Neuronal stem cell (in vitro differentiated cells): ENCODE data around the gene EFCAB14.

Experiments
- DNase-seq: peaks from one replicate; pipeline ENCODE4 v3.0.0-alpha.2; 2013; ENCODE audit warnings: low spot score
- H2AFZ ChIP-seq: one replicate; pipeline ENCODE4 v1.6.1; 2013; ENCODE audit warnings: mild to moderate bottlenecking, low read length, inconsistent platforms
- H2AK5ac ChIP-seq: 2 replicates; pipeline ENCODE4 v1.6.1; 2013; ENCODE audit warnings: low read depth, mild to moderate bottlenecking, inconsistent platforms, low read length, moderate library complexity, mixed read lengths
- H2BK120ac ChIP-seq: 2 replicates; pipeline ENCODE4 v1.6.1; 2013; ENCODE audit warnings: low read depth, mild to moderate bottlenecking, inconsistent platforms, low read length, moderate library complexity, mixed read lengths
- H2BK12ac ChIP-seq: one replicate; pipeline ENCODE4 v1.6.1; 2013; ENCODE audit warnings: low read length, inconsistent platforms
- H2BK15ac ChIP-seq: 2 replicates; pipeline ENCODE4 v1.6.1; 2013; ENCODE audit warnings: mild to moderate bottlenecking, low read length, inconsistent platforms, mixed read lengths
- H2BK5ac ChIP-seq: one replicate; pipeline ENCODE4 v1.6.1; 2013; ENCODE audit warnings: inconsistent platforms, mild to moderate bottlenecking, low read length, moderate library complexity
- H3K14ac ChIP-seq: one replicate; pipeline ENCODE4 v1.6.1; 2013; ENCODE audit warnings: low read length, inconsistent platforms
- H3K18ac ChIP-seq: 2 replicates; pipeline ENCODE4 v1.6.1; 2013; ENCODE audit warnings: low read length, inconsistent platforms
- H3K23ac ChIP-seq: 2 replicates; pipeline ENCODE4 v1.6.1; 2013; ENCODE audit warnings: low read depth, mild to moderate bottlenecking, mixed read lengths, low read length, inconsistent platforms; ENCODE audit not compliant: poor library complexity
- H3K27ac ChIP-seq: replicated peaks from 3 replicates; pipeline ENCODE4 v1.5.1; 2013; ENCODE audit warnings: low read length, inconsistent platforms
- H3K27me3 ChIP-seq, 3 experiments: 2 replicates each; pipeline ENCODE4 v1.6.1; 2013; ENCODE audit warnings: low read length in 3 of 3, mild to moderate bottlenecking in 2 of 3, inconsistent platforms in 1 of 3, low read depth in 1 of 3, mixed read lengths in 1 of 3, moderate library complexity in 1 of 3; ENCODE audit not compliant: control insufficient read depth in 3 of 3, insufficient read depth in 3 of 3
- H3K36me3 ChIP-seq, 2 donors: replicated peaks in 1 of 2; 2 replicates each; pipeline ENCODE4 v1.6.1; 2013; ENCODE audit warnings: low read length in 2 of 2; ENCODE audit not compliant: control insufficient read depth in 2 of 2, insufficient read depth in 2 of 2
- H3K4ac ChIP-seq: 2 replicates; pipeline ENCODE4 v1.6.1; 2013; ENCODE audit warnings: inconsistent platforms, mild to moderate bottlenecking, low read length, moderate library complexity
- H3K4me1 ChIP-seq, 2 donors: 1 replicate in 1 of 2; 2 replicates in 1 of 2; pipeline ENCODE4 v1.6.1; 2013; ENCODE audit warnings: low read length in 2 of 2, low read depth in 1 of 2; ENCODE audit not compliant: control insufficient read depth in 2 of 2, insufficient read depth in 1 of 2
- H3K4me2 ChIP-seq: one replicate; pipeline ENCODE4 v1.6.1; 2013; ENCODE audit warnings: mild to moderate bottlenecking, low read length, inconsistent platforms; ENCODE audit not compliant: insufficient read depth, poor library complexity, severe bottlenecking
- H3K4me3 ChIP-seq, 2 donors: 2 replicates each; pipeline ENCODE4 v1.5.1; 2013; ENCODE audit warnings: low read length in 2 of 2, mild to moderate bottlenecking in 2 of 2, inconsistent platforms in 1 of 2, moderate library complexity in 1 of 2
- H3K79me1 ChIP-seq: one replicate; pipeline ENCODE4 v1.6.1; 2013; ENCODE audit warnings: low read depth, mild to moderate bottlenecking, inconsistent platforms, low read length, moderate library complexity
- H3K9ac ChIP-seq: one replicate; pipeline ENCODE4 v1.6.1; 2013; ENCODE audit warnings: mild to moderate bottlenecking, low read depth, low read length, inconsistent platforms; ENCODE audit not compliant: poor library complexity
- H3K9me3 ChIP-seq, 2 donors: replicated peaks in 1 of 2; 2 replicates each; pipeline versions ENCODE3 to v1.6.1; 2013; ENCODE audit warnings: low read length in 2 of 2, mild to moderate bottlenecking in 2 of 2, inconsistent platforms in 1 of 2, low read depth in 1 of 2, mixed read lengths in 1 of 2, moderate library complexity in 1 of 2; ENCODE audit not compliant: control insufficient read depth in 2 of 2, insufficient read depth in 1 of 2
- H4K8ac ChIP-seq: one replicate; pipeline ENCODE4 v1.6.1; 2013; ENCODE audit warnings: low read depth, mild to moderate bottlenecking, inconsistent platforms, low read length, moderate library complexity
- H4K91ac ChIP-seq: one replicate; pipeline ENCODE4 v1.6.1; 2013; ENCODE audit warnings: low read length, low read depth, mild to moderate bottlenecking, inconsistent platforms; ENCODE audit not compliant: poor library complexity
- WGBS, 2 donors: extraction: QIAGEN DNeasy Blood & Tissue Kit; methylation state at CpG; one replicate each; pipeline ENCODE4 v1.1.7; 2013; ENCODE audit warnings: missing lambda C conversion rate in 2 of 2, mixed read lengths in 1 of 2; ENCODE audit not compliant: insufficient read length in 2 of 2, insufficient replicate concordance in 1 of 2; ENCODE audit errors: extremely low coverage in 2 of 2; 5-methylcytosine and 5-hydroxymethylcytosine counted together

Gene EFCAB14

DNA sequence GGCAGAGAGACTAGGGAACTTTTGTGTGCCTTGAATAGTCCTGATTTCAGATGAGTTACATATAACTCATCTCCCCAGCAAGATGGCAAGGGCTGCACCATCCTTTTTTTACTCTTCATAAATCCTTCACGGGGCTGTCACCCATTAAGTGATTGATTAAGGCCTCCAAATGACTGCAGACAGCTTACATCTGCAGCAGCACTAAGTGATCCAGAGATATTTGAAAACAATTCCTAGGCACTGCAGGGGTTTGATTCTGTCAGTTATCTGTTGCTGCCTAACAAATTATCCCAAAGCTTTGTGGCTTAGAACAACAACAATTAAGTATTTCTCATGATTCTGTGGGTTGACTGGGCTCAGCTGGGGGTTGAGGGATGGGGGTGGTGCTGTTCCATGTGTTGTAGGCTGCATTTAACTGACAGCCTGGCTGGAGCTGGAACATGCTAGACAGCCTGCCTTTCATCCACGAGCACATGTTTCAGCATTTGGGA is 27.9 kb downstream of the EFCAB14 start:
- Histone ChIP-seq H3K9ac (no peak overlapping the region), H3K14ac (no peak overlapping the region), H4K8ac (no peak overlapping the region), H3K79me1 (no peaks in the 10 kb centered on the region), H2BK15ac (no peak overlapping the region), H2BK120ac (no peak overlapping the region), H3K27me3 (no peaks in the 10 kb centered on the region), H3K18ac (no peak overlapping the region), H3K4ac (no peak overlapping the region), H3K23ac (no peak overlapping the region), H2AK5ac (no peak overlapping the region), H3K36me3 (peaks cover 22 to 87% of the 10 kb centered on the region in 2 donors), H2AFZ (no peak overlapping the region), H3K4me2 (no peak overlapping the region), H2BK5ac (no peak overlapping the region), H2BK12ac (no peak overlapping the region), H4K91ac (no peak overlapping the region), H3K4me1 (no peaks in the 10 kb centered on the region), H3K9me3 (no peaks in the 10 kb centered on the region), H3K4me3 (no peak overlapping the region), H3K27ac (no peak overlapping the region)
- WGBS, 2 donors: no CpG with 5 or more reads among the region's 2 CpGs
- no peak for DNase-seq

DNA sequence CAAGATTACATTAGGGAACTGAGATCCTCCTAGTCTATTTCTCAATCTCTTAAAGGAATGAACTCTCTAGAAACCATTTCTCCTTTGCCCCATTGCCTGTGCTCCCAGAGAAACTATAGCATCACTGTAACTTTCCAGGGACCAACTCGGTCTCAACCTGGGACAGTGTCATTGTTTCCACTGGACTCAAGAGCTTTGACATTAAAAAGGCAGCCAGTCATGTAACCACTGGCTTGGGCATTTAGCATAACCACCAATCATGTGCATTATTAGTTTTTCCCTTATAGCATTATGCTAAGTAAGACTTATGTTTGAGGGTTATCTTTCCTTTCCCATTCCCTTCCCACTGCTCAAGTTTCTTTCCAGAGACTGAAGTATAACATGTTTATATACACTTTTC is 29.0 kb downstream of the EFCAB14 start:
- Histone ChIP-seq H3K4me1 (no peaks in the 10 kb centered on the region), H3K23ac (no peak overlapping the region), H3K9me3 (no peaks in the 10 kb centered on the region), H4K8ac (no peak overlapping the region), H4K91ac (no peak overlapping the region), H3K18ac (no peak overlapping the region), H3K36me3 (peaks cover 19 to 88% of the 10 kb centered on the region in 2 donors), H2AFZ (no peak overlapping the region), H3K4ac (no peak overlapping the region), H3K27me3 (no peaks in the 10 kb centered on the region), H3K4me2 (no peak overlapping the region), H3K14ac (no peak overlapping the region), H2BK5ac (no peak overlapping the region), H2AK5ac (no peak overlapping the region), H2BK120ac (no peak overlapping the region), H3K27ac (no peak overlapping the region), H3K9ac (no peak overlapping the region), H3K79me1 (no peaks in the 10 kb centered on the region), H3K4me3 (no peak overlapping the region), H2BK15ac (no peak overlapping the region), H2BK12ac (no peak overlapping the region)
- DNase-seq: no peak
- WGBS, 2 donors: no CpG with 5 or more reads among the region's 1 CpG

DNA sequence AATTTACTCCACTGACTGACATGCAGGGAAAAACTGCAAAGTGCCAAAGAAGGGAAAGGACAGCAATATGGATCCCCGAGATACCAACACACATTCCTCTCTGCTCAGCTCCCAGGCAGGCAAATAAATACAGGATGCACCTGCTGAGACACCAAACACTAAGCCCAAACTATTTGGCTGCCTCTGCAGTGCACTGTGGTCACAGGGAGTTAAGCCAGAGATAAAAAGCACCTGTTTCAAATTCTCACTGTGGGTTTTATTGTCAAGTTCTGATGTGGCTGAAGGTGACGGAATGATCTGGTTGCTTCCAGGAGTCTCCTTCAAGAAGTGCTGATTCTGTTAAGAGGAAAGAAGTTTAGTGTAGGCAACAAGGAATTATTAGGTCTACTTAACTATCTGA is 29.6 kb downstream of the EFCAB14 start:
- no peaks in the 10 kb centered on the region for H3K4me1 ChIP-seq
- no peak overlapping the region for H3K18ac ChIP-seq
- no peak overlapping the region for H3K27ac ChIP-seq
- H3K14ac ChIP-seq: no peak overlapping the region
- H2AFZ ChIP-seq: no peak overlapping the region
- H2BK120ac ChIP-seq: no peak overlapping the region
- DNase-seq: no peak
- H3K4me2 ChIP-seq: no peak overlapping the region
- no peak overlapping the region for H3K23ac ChIP-seq
- no peak overlapping the region for H2AK5ac ChIP-seq
- H3K27me3 ChIP-seq: no peaks in the 10 kb centered on the region
- no peaks in the 10 kb centered on the region for H3K9me3 ChIP-seq
- no peak overlapping the region for H3K4ac ChIP-seq
- peaks cover 22 to 93% of the 10 kb centered on the region in 2 donors for H3K36me3 ChIP-seq
- no peak overlapping the region for H2BK12ac ChIP-seq
- H4K91ac ChIP-seq: no peak overlapping the region
- H2BK5ac ChIP-seq: no peak overlapping the region
- H2BK15ac ChIP-seq: no peak overlapping the region
- no peak overlapping the region for H3K4me3 ChIP-seq
- no peaks in the 10 kb centered on the region for H3K79me1 ChIP-seq
- no CpG with 5 or more reads among the region's 2 CpGs for WGBS, 2 donors
- no peak overlapping the region for H3K9ac ChIP-seq
- no peak overlapping the region for H4K8ac ChIP-seq

- DNase-seq: no peak
- no CpG with 5 or more reads among the region's 9 CpGs for WGBS, 2 donors
Measured at GRCh38 chr1:46687921-46688509, 30.9 kb downstream of the EFCAB14 start.

More at GRCh38 chr1:46687921-46688509, 30.9 kb downstream of the EFCAB14 start:
- Histone ChIP-seq H4K8ac (no peak overlapping the region), H3K79me1 (no peaks in the 10 kb centered on the region), H2BK5ac (no peak overlapping the region), H3K36me3 (peaks cover 27 to 100% of the 10 kb centered on the region in 2 donors), H3K23ac (no peak overlapping the region), H3K4me3 (no peak overlapping the region), H2BK15ac (no peak overlapping the region), H3K27ac (no peak overlapping the region), H2BK120ac (no peak overlapping the region), H4K91ac (no peak overlapping the region), H2AK5ac (no peak overlapping the region), H3K9ac (no peak overlapping the region), H2BK12ac (no peak overlapping the region), H3K27me3 (no peaks in the 10 kb centered on the region), H3K14ac (no peak overlapping the region), H3K4me2 (no peak overlapping the region), H2AFZ (no peak overlapping the region), H3K18ac (no peak overlapping the region), H3K9me3 (no peaks in the 10 kb centered on the region), H3K4me1 (no peaks in the 10 kb centered on the region), H3K4ac (no peak overlapping the region)
